GM19239 (cell line): ENCODE data around the gene ZNF548.
"Not testable (repeated sequence)": the region's sequence is repeated elsewhere in the genome, so short reads cannot be mapped to it uniquely, and the experiment has no call there.

Experiments
- DNase-seq: peaks from one replicate; pipeline ENCODE4 v3.0.0; 2011; ENCODE audit warnings: low spot score; ENCODE audit not compliant: insufficient read length
- FAIRE-seq: peaks from 2 replicates; lab custom pipeline; 2011; peaks lifted over from hg19 to GRCh38; lab: Jason Lieb, UNC

Gene ZNF548

GRCh38 chr19:57389730-57390598 lies at the start of gene ZNF548:
ZNF548 (plus strand) TSS chr19:57389854; CDS start chr19:57390100, 246 bp downstream.
- peak; percentile 95 for FAIRE-seq
- DNase-seq: peak; percentile 75

GRCh38 chr19:57342582-57342981 lies 47.1 kb upstream of the ZNF548 start:
- DNase-seq: no peak
- FAIRE-seq: no peak

GRCh38 chr19:57348136-57348535 lies 41.5 kb upstream of the ZNF548 start:
- FAIRE-seq: no peak
- no peak for DNase-seq

GRCh38 chr19:57350877-57351805 lies 38.5 kb upstream of the ZNF548 start, which contains the start of gene ZNF304:
ZNF304 (plus strand) TSS chr19:57351271; CDS start chr19:57351665, 394 bp downstream.
- FAIRE-seq (peak; percentile 98), DNase-seq (peak; percentile 86)

GRCh38 chr19:57351867-57352266 lies 37.8 kb upstream of the ZNF548 start:
- FAIRE-seq (no peak), DNase-seq (no peak)

- FAIRE-seq: no peak
These were observed 33.7 kb upstream of the ZNF548 start for GRCh38 chr19:57355916-57356315.

GRCh38 chr19:57357406-57357805 lies 32.2 kb upstream of the ZNF548 start:
- no peak for DNase-seq
- FAIRE-seq: peak; percentile 21

More at GRCh38 chr19:57355916-57356315, 33.7 kb upstream of the ZNF548 start:
- no peak for DNase-seq

GRCh38 chr19:57359300-57359699 lies 30.4 kb upstream of the ZNF548 start:
- DNase-seq: no peak
- FAIRE-seq: no peak

- DNase-seq: no peak
- FAIRE-seq: no peak
These were observed 27.2 kb upstream of the ZNF548 start for GRCh38 chr19:57362419-57362818.

- peak; percentile 76 for DNase-seq
- FAIRE-seq: peak; percentile 99
These were observed 26.5 kb upstream of the ZNF548 start, which contains the start of the genes TRAPPC2B and ZNF547 for GRCh38 chr19:57362997-57363687. TRAPPC2B (plus strand) TSS chr19:57363551; CDS start chr19:57364834, 1,283 bp downstream. ZNF547 (plus strand) TSS chr19:57363551; CDS start chr19:57368556, 5,005 bp downstream.

GRCh38 chr19:57363688-57364181 lies 25.9 kb upstream of the ZNF548 start:
- FAIRE-seq (peak; percentile 8), DNase-seq (no peak)

GRCh38 chr19:57366776-57367175 lies 22.9 kb upstream of the ZNF548 start:
- no peak for FAIRE-seq
- DNase-seq: no peak

- FAIRE-seq (no peak), DNase-seq (no peak)
These were observed 15.5 kb upstream of the ZNF548 start for GRCh38 chr19:57374179-57374578.

GRCh38 chr19:57374647-57375046 lies 15.0 kb upstream of the ZNF548 start:
- DNase-seq, FAIRE-seq: not testable (repeated sequence)

GRCh38 chr19:57376151-57376550 lies 13.5 kb upstream of the ZNF548 start:
- FAIRE-seq (no peak), DNase-seq (no peak)

- FAIRE-seq: no peak
- no peak for DNase-seq
These were observed 12.0 kb upstream of the ZNF548 start for GRCh38 chr19:57377498-57378146.

- FAIRE-seq: no peak
- DNase-seq: no peak
These were observed 8.7 kb upstream of the ZNF548 start for GRCh38 chr19:57380923-57381322.

- no peak for DNase-seq
These were observed 6.7 kb upstream of the ZNF548 start for GRCh38 chr19:57382806-57383488.

More at GRCh38 chr19:57382806-57383488, 6.7 kb upstream of the ZNF548 start:
- no peak for FAIRE-seq
